ENCODE data around the gene PTEN.

The PTEN gene

GRCh38 chr10:87935290-87936141 lies 72.1 kb downstream of the PTEN start:
- no peak for TF ChIP-seq YY1 (IDR thresholded peaks at IDR 0.05; ENCODE audit: low read depth)
- TF ChIP-seq USF1 (IDR thresholded peaks at IDR 0.05): no peak
- no peak for TF ChIP-seq TAF1 (IDR thresholded peaks at IDR 0.05; ENCODE audit: low read depth)
- TF ChIP-seq EP300 (IDR thresholded peaks at IDR 0.05; ENCODE audit: borderline replicate concordance): no peak
- TF ChIP-seq RAD21 (IDR thresholded peaks at IDR 0.05; ENCODE audit: low read depth): no peak
- no peak for TF ChIP-seq NFIC (IDR thresholded peaks at IDR 0.05)
- no peak for TF ChIP-seq EGR1 (IDR thresholded peaks at IDR 0.05)
- TF ChIP-seq MAX (IDR thresholded peaks at IDR 0.05): no peak
- TF ChIP-seq CREB1 (IDR thresholded peaks at IDR 0.05; ENCODE audit: low read depth): no peak
- no peak for TF ChIP-seq FOXM1 (IDR thresholded peaks at IDR 0.05; ENCODE audit: borderline replicate concordance, low read depth)
- TF ChIP-seq TEAD4 (IDR thresholded peaks at IDR 0.05): no peak

- TF ChIP-seq CREB1 (IDR thresholded peaks at IDR 0.05; ENCODE audit: low read depth) (no peak), EP300 (IDR thresholded peaks at IDR 0.05; ENCODE audit: borderline replicate concordance) (no peak), NFIC (IDR thresholded peaks at IDR 0.05) (no peak), MAX (IDR thresholded peaks at IDR 0.05) (no peak), TAF1 (IDR thresholded peaks at IDR 0.05; ENCODE audit: low read depth) (no peak), YY1 (IDR thresholded peaks at IDR 0.05; ENCODE audit: low read depth) (no peak), ZBTB7A (IDR thresholded peaks at IDR 0.05; ENCODE audit: low read depth) (no peak), USF1 (IDR thresholded peaks at IDR 0.05) (no peak), TEAD4 (IDR thresholded peaks at IDR 0.05) (no peak)
These were observed 76.8 kb downstream of the PTEN start for GRCh38 chr10:87940210-87940609.

GRCh38 chr10:87942884-87943527 lies 79.6 kb downstream of the PTEN start:
- TF ChIP-seq ZBTB7A (IDR thresholded peaks at IDR 0.05; ENCODE audit: low read depth): no peak
- no peak for TF ChIP-seq YY1 (IDR thresholded peaks at IDR 0.05; ENCODE audit: low read depth)
- TF ChIP-seq TCF12 (IDR thresholded peaks at IDR 0.05; ENCODE audit: low read depth): no peak
- no peak for TF ChIP-seq CREB1 (IDR thresholded peaks at IDR 0.05; ENCODE audit: low read depth)
- TF ChIP-seq RAD21 (IDR thresholded peaks at IDR 0.05; ENCODE audit: low read depth): no peak
- no peak for TF ChIP-seq MAX (IDR thresholded peaks at IDR 0.05)
- no peak for TF ChIP-seq FOXM1 (IDR thresholded peaks at IDR 0.05; ENCODE audit: borderline replicate concordance, low read depth)
- TF ChIP-seq EGR1 (IDR thresholded peaks at IDR 0.05): no peak
- TF ChIP-seq TEAD4 (IDR thresholded peaks at IDR 0.05): no peak
- TF ChIP-seq EP300 (IDR thresholded peaks at IDR 0.05; ENCODE audit: borderline replicate concordance): no peak
- no peak for TF ChIP-seq NFIC (IDR thresholded peaks at IDR 0.05)
- TF ChIP-seq USF1 (IDR thresholded peaks at IDR 0.05): no peak
- no peak for TF ChIP-seq CEBPB (IDR thresholded peaks at IDR 0.05)

- TF ChIP-seq TEAD4 (IDR thresholded peaks at IDR 0.05) (no peak), TAF1 (IDR thresholded peaks at IDR 0.05; ENCODE audit: low read depth) (no peak), YY1 (IDR thresholded peaks at IDR 0.05; ENCODE audit: low read depth) (no peak), RAD21 (IDR thresholded peaks at IDR 0.05; ENCODE audit: low read depth) (no peak), CREB1 (IDR thresholded peaks at IDR 0.05; ENCODE audit: low read depth) (no peak), FOXM1 (IDR thresholded peaks at IDR 0.05; ENCODE audit: borderline replicate concordance, low read depth) (no peak), MAX (IDR thresholded peaks at IDR 0.05) (no peak), EP300 (IDR thresholded peaks at IDR 0.05; ENCODE audit: borderline replicate concordance) (no peak), USF1 (IDR thresholded peaks at IDR 0.05) (no peak), EGR1 (IDR thresholded peaks at IDR 0.05) (no peak), ZBTB7A (IDR thresholded peaks at IDR 0.05; ENCODE audit: low read depth) (no peak), REST (IDR thresholded peaks at IDR 0.05; ENCODE audit: low read depth) (no peak), CEBPB (IDR thresholded peaks at IDR 0.05) (no peak), TCF12 (IDR thresholded peaks at IDR 0.05; ENCODE audit: low read depth) (no peak), NFIC (IDR thresholded peaks at IDR 0.05) (no peak)
These were observed 82.6 kb downstream of the PTEN start for GRCh38 chr10:87945984-87946383.

GRCh38 chr10:87952612-87953011 lies 89.2 kb downstream of the PTEN start:
- TF ChIP-seq TEAD4 (IDR thresholded peaks at IDR 0.05) (no peak), RAD21 (IDR thresholded peaks at IDR 0.05; ENCODE audit: low read depth) (no peak), MAX (IDR thresholded peaks at IDR 0.05) (no peak), EGR1 (IDR thresholded peaks at IDR 0.05) (no peak), NFIC (IDR thresholded peaks at IDR 0.05) (no peak), TAF1 (IDR thresholded peaks at IDR 0.05; ENCODE audit: low read depth) (no peak), CEBPB (IDR thresholded peaks at IDR 0.05) (peak; percentile 82; the same call in 1 of the 2 replicates)
